Body of pancreas (tissue), 4 donors: ENCODE data around the gene HCAR2.

Source experiments
- CTCF ChIP-seq, 7 experiments: fragments of 450-650 bp in 4 of 7; fragments of 200-600 bp in 3 of 7; sonication (generic) in 3 of 7; IDR thresholded peaks; one replicate each; pipeline ENCODE4 v1.5.1; 2016 to 2019; ENCODE audit warnings: antibody characterized with exemption in 7 of 7
- POLR2A ChIP-seq, 3 donors: fragments of 450-650 bp; IDR thresholded peaks; one replicate each; pipeline ENCODE4 v1.6.1; 2016; ENCODE audit warnings: antibody characterized with exemption in 3 of 3, mild to moderate bottlenecking in 2 of 3

- TF ChIP-seq CTCF (IDR thresholded peaks at IDR 0.05) (no peak), POLR2A (IDR thresholded peaks at IDR 0.05) (no peak)
Observed at GRCh38 chr12:122729583-122730214, 26.5 kb upstream of the HCAR2 start.
